Amniotic epithelial cell (primary cell): ENCODE data around the gene ZNF217.
A peak's percentile ranks its signal among the peaks of the same experiment; 100 is the strongest.
"Not testable (repeated sequence)": the region's sequence is repeated elsewhere in the genome, so short reads cannot be mapped to it uniquely, and the experiment has no call there.

Source experiments
- DNase-seq: peaks from one replicate; pipeline ENCODE4 v3.0.0-alpha.2; 2010; ENCODE audit warnings: low read depth

ZNF217 gene

DNA sequence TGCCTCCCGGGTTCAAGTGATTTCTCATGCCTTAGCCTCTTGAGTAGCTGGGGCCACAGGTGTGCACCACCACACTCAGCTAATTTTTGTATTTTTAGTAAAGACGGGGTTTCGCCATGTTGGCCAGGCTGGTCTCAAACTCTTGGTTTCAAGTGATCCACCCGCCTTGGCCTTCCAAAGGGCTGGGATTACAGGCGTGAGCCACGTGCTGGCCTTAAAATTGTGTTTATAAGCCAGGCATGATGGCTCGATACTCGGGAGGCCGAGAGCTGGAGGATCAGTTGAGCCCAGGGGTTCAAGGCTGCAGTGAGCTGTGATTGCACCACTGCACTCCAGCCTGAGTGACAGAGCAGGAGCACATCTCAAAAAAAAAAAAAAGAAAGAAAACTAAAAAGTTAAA, 27.0 kb downstream of the ZNF217 start:
- not testable (repeated sequence) for DNase-seq

DNA sequence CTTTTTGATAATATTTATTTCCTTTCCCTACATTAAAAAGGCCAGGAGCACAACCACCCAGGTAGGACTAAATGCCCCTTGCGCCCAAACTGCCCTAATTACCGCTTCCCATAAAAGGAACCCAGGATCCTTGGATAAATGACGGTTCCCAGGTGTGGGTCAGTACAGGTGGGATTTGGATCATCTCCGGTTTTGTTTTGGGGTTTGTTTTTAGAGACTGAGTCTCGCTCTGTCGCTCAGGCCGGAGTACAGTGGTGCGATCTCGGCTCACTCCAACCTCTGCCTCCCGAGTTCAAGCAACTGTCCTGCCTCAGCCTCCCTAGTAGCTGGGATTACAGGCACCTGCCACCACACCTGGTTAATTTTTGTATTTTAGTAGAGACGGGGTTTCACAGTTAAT, 28.4 kb downstream of the ZNF217 start:
- DNase-seq = no peak

DNA sequence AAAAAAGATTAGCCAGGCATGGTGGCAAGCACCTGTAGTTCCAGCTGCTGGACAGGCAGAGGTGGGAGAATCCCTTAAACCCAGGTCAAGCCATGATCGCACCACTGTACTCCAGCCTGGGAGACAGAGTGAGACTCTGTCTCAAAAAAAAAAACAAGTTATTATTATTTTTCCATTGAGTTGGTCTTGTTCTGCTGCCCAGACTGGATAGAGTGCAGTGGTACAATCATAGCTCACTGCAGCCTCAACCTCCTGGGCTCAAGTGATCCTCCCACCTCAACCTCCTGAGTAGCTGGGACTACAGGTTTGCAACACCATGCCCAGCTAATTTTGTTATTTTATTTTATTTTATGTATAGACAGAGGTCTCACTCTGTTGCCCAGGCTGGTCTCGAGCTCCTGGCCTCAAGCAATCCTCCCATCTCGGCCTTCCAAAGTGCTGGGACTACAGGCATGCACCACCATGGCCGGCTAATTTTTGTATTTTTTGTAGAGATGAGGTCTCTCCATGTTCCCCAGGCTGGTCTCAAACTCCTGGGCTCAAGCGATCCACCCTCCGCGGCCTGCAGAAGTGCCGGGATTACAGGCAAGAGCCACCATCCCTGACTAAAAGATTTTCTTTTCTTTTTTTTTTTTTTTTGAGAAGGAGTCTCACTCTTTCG, 31.4 kb downstream of the ZNF217 start:
- DNase-seq = not testable (repeated sequence)

DNA sequence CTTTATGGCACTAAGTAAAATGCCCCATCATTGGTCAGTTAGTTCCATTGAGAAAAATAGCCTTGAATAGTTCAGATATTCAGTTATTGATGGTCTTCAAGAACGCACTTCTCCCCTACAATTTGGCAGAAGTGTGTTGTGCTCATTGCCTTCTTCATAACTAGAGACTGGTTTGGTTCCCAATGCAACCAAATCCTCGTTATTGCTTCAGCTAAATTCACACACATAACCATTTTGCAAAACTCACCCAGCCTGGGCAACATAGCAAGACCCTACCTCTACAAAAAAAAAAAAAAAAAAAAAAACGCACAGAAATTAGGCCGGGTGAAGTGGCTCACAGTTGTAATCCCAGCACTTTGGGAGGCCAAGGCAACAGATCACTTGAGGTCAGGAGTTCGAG, 32.1 kb downstream of the ZNF217 start:
- no peak for DNase-seq

DNA sequence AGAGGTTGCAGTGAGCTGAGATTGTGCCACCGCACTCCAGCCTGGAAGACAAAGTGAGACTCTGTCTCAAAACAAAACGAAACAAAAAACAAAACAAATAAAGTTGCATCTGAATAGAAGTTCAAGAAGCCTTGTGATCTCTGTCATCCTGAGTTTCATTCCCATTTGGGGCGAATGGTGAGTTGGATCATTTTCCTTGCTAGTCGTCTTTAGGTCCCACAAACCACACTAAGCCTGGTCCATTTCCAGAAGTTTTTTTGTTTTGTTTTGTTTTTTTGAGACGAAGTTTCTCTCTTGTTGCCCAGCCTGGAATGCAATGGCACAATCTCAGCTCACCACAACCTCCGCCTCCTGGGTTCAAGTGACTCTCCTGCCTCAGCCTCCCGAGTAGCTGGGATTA, 33.8 kb downstream of the ZNF217 start:
- DNase-seq = no peak

DNA sequence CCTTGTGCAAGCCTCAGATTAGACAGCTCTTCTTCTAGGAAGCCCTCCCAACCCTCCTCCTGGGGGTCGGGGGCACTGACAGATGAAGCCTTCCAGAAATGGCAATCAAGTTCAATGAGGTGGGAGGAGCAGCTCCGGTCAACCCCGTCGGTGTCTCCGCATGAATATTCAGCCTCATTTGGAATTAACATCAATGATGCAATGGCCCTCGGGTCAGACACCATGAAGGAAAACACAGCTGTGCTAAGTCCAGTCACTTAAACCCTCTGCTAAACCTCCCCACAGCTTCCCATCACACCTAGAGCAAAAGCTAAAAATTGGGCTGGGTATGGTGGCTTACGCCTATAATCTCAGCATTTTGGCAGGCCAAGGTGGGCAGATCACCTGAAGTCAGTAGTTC, 36.5 kb downstream of the ZNF217 start:
- no peak for DNase-seq

DNA sequence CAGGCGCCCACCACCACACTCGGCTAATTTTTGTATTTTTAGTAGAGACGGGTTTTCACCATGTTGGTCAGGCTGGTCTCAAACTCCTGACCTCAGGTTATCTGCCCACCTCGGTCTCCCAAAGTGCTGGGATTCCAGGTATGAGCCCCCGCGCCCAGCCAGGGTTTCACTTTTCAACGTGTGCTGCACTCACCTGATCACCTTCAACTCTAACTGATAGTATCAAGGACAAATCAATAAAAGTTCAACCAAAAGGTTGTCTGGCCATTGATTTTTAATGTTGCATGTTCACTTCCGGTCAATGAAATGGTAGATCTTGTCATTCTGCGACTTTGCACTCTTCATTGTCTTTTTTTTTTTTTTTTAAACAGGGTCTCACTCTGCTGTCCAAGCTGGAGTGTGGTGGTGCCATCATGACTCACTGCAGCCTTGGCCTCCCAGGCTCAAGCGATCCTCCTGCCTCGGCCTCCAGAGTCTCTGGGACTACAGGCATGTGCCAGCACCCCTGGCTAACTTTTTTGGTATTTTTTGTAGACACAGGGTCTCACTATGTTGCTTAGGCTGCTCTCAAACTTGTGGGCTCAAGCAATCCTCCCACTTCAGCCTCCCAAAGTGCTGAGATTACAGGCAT, 37.3 kb downstream of the ZNF217 start:
- no peak for DNase-seq

DNA sequence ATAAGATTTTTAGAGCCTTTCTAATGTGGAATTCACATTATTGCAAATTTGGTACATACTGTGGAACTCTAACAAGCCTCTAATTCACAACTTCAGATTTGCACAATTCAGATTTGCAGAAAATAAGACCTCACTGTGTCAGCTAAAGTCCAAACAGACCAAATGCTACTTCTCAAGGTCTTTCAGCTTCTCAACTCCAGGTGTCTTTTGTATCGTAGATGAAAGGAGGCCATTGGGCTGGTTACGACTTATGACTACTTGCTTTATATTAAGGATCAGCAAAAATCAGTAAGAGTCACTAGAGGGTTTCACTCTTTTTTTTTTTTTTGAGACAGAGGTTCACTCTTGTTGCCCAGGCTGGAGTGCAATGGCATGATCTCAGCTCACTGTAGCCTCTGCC, 37.8 kb downstream of the ZNF217 start:
- no peak for DNase-seq

DNA sequence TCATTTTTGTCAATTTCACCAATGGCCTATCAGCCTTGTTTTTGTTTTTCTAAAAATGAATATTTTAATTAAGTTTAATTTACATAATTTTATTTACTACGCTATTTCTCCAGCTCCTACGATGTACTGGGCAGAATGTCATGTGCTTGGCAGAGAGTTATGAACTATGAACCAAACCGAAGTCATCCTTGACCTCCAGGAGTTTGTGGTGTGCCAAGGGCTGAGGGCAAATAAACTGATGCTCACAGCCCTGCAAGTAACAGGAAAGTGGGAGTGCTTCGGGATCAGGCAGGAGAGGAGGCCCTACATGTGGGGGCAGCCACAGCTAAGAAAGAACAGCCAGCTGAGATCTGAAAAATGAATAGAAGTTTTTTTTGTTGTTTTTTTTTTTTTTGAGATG, 38.6 kb downstream of the ZNF217 start:
- DNase-seq = no peak

DNA sequence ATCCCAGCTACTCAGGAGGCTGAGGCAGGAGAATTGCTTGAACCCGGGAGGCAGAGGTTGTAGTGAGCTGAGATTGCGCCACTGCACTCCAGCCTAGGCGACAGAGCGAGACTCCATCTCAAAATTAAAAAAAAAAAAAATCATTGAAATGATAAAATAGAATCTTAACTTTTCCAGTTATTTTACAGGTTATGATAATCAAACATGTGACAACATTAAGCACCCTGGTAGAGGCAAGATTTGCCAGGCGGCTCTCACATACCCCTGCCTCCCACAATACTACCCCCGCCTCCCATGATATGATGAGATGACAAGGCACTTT, 41.1 kb downstream of the ZNF217 start:
- not testable (repeated sequence) for DNase-seq

DNA sequence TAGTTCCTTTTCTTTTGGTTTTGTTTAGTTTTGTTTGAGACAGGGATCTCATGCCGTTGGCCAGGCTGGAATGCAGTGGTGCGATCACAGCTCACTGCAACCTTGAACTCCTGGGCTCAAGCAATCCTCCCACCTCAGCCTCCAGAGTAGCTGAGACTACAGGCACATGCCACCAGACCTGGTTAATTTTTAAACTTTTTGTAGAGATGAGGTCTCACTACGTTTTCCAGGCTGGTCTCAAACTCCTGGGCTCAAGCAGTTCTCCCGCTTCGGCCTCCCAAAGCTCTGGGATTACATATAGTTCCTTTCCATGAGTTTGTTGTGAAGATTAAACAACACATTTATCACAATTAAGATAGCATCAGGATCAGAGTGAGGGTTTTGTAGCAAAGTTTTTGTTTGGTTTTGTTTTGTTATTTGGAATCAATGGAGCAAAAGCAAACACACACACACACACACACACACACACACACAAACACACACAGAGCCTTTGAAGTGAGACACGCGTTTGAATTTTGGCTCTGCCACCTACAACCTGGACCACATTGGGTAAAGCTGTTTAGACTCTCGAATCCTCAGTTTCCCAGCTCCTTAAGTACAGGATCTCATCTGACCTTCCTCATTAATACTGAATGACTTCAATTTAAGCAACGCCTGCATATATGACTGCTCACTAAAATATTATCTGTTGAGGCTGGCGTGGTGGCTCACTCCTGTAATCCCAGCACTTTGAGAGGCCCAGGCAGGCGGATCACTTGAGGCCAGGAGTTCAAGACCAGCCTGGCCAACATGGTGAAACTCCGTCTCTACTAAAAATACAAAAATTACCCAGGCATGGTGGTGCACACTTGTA, 41.7 kb downstream of the ZNF217 start:
- DNase-seq = not testable (repeated sequence)

DNA sequence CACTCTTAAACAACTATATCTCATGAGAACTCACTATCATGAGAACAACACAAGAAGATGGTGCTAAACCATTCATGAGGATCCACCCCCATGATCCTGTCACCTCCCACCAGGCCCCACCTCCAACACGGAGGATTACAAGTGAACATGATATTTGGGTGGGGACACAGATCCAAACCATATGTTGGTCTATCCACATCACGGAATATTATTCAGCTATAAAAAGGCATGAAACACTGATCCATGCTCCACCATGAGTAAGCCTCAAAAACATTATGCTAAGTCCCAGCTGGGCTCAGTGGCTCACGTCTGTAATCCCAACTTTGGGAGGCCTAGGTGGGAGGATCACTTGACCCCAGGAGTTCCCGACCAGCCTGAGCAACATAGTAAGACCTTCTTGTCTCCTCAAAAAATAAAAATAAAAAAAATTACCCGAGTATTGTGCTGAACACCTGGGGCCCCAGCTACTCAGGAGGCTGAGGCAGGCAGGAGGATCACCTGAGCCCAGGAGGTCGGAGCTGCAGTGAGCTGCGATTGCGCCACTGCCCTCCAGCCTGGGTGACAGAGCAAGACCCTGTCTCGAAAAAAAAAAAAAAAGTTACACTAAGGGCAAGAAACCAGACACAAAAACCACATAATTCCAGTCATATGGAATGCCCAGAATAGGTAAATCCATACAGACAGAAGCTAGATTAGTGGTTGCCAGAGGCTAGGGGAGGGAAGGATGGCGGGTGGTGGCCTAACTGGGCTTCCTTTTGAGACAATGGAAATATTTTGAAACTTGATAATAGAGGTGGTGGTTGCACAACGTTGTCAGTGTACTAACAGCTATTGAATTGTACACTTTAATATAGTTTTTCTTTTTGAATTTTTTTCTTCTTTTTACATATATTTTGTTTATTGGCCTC, 43.1 kb downstream of the ZNF217 start:
- DNase-seq = peak; percentile 19

DNA sequence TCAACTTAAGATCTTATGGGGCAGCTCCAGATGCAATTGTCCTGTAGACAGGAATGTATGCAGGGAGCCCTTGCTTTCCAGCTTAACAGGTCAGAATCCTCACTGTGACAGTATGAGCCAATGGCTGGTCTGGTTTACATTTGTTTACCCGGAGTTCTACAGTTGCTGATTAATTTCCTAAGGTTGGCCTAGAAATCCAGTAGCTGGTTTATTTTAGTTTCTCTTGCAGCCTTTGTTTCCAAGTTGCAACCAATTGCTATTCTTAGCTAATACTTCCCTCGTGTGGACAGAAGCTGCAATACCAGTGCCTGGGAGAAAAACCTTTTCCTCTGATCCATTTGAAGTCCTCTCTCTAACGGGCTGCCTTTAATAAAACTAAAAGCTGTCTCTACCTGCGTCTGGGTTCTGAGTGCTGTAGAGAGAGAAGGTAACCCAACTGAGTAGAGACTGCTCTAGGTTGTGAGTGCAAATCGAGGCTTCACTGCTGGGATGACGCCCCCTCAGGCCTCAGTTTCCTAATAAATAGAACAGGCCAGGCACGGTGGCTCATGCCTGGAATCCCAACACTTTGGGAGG, 45.9 kb downstream of the ZNF217 start:
- peak; percentile 68 for DNase-seq

DNA sequence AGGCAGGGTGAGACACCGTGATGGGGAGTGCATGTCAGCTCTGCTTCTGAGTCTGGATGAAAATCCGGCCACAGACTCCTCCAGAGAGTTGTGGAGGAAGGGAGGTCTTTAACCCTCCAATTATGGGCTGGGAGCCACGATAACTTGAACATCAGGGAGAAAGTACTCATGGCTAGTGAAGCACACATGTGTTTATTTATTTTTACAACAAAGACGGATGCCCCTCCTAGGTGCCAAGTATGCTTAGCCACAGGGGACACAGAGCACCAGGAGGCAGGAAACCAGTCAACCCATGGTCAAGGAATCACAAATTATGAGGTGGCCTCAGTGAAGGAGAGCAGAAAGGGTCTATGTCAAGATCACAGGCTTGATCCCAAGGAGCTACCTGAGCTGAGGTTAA, 54.1 kb downstream of the ZNF217 start:
- no peak for DNase-seq

DNA sequence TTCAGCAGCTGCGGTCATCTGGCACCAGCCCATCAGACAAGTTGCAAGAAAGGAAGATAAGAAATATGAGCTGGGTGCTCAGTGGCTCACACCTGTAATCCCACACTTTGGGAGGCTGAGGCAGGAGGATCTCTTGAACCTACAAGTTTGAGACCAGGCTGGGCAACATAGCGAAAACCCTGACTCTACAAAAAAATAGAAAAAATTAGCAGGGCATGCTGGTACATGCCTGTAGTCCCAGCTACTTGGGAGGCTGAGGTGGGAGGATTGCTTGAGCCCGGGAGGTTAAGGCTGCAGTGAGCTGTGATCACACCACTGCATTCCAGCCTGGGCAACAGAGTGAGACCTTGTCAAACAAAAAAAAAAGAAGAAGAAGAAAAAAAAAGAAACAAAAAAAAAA, 57.3 kb downstream of the ZNF217 start:
- not testable (repeated sequence) for DNase-seq

DNA sequence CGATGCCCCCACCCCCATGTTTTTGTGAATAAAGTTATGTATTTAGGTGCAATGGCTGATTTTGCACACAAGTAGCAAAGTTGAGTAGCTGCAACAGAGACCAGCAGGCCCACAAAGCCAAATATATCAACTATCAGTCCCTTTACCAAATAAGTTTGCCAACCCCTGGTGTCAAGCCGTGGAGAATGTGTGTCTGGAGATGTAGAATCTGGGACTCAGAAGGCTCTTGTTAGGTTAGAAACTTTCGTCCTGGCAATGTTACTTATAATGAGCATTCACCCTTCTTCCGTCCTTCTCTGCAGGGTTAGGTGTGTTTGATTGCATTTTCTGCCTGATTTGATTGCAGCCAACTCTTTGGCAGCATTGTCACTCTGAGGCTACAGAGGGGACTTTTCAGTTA, 57.8 kb downstream of the ZNF217 start:
- DNase-seq = no peak

DNA sequence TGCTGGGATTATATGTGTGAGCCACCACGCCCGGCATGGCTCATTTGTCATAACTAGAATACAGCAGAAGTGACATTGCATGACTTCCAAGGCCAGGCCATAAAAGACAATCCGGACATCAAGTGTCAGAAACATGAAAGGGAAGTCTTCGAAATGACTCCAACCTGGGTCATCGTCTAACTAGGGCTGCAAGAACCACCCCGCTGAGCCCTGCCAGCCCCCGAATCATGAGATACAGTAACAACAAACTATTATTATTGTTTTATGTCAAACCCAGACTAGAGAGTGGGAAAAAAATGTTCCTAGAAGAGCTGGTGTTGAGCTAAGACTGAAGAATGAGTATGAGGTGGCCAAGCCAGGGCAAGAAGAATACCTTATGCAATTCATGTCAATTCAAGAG, 59.6 kb downstream of the ZNF217 start:
- DNase-seq = no peak

DNA sequence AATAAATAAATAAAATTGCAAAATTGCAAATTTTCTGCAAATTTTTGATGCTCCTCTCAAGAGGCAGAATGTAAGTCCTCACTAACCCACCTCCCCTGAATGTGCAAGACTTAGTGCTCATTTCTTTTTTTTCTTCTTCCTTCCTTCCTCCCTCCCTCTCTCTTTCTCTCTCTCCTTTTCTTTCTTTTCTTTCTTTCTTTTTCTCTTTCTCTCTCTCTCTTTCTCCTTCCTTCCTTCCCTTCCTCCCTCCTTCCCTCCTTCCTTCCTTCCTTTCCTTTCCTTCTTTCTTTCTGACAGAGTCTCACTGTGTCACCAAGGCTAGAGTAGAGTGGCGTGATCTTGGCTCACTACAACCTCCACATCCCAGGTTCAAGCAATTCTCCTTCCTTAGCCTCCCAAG, 60.1 kb downstream of the ZNF217 start:
- no peak for DNase-seq

DNA sequence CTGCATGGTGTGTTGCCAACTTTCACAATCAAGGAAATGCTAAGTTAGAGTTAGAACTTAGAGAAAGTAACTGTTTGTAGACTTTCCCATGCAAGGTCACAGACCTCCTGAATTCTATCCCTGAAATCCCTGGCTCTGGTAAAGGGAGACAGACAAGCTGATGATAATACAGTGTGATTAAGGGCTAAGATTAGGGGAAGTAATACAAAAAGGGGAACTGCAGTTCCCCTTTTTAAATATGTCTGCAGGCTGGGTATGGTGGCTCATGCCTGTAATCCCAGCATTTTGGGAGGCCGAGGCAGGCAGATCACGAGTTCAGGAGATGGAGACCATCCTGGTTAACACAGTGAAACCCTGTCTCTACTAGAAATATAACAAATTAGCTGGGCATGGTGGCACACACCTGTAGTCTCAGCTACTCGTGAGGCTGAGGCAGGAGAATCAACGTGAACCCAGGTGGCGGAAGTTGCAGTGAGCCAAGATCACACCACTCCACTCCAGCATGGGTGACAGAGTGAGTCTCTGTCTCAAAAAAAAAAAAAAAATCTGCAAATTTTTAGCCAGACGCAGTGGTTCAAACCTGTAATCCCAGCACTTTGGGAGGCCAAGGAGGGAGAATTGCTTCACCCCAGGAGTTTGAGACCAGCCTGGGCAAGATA, 60.9 kb downstream of the ZNF217 start:
- DNase-seq = not testable (repeated sequence)

DNA sequence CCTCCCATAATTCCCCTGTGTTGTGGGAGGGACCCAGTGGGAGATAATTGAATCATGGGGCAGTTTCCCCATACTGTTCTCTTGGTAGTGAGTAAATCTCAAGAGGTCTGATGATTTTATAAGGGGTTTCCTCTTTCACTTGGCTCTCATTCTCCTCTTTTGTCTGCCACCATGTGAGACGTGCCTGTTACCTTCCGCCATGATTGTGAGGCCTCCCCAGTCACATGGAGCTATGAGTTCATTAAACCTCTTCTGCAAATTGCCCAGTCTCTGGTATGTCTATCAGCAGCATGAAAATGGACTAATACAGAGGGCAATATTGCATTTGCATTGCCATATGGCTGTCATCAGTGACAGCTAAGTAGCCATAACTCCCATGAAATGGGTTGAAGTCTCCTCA, 63.2 kb downstream of the ZNF217 start:
- DNase-seq = no peak

DNA sequence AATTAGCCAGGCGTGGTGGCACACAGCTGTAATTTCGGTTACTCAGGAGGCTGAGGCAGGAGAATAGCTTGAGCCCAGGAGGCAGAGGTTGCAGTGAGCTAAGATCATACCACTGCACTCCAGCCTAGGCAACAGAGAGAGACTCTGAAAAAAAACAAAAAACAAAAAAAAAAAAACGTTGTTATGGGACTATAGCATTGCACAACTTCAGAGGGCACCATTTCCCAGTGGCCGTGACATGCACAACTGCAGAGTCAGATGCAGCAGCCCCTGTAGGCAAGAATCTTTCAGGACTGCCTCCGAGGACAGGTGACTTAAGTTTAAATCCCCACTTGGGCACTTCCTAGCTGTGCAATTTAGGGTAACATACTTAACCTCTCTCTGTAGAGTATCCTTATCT, 64.0 kb downstream of the ZNF217 start:
- DNase-seq = no peak
